ENCODE results near the gene POLG2. TPM values are rescaled to one million over a fixed set of nuclear protein-coding genes. Genes with fewer than 3 reads are reported as not detected.

The POLG2 gene
- total RNA-seq, 6 experiments from 2014 or later = 6.5 to 11.8 (median 7.3) TPM

- no peak for DNase-seq
- H3K27me3 Mint-ChIP-seq (ENCODE audit: insufficient read depth) = peaks cover 24% of the 10 kb centered on the region
- H3K9me3 Mint-ChIP-seq = no peaks in the 10 kb centered on the region
- H3K27ac Mint-ChIP-seq = peak overlapping the region; percentile 75
- H3K36me3 Mint-ChIP-seq (ENCODE audit: low read depth) = peaks cover 46% of the 10 kb centered on the region
- TF ChIP-seq, protein P1, sequence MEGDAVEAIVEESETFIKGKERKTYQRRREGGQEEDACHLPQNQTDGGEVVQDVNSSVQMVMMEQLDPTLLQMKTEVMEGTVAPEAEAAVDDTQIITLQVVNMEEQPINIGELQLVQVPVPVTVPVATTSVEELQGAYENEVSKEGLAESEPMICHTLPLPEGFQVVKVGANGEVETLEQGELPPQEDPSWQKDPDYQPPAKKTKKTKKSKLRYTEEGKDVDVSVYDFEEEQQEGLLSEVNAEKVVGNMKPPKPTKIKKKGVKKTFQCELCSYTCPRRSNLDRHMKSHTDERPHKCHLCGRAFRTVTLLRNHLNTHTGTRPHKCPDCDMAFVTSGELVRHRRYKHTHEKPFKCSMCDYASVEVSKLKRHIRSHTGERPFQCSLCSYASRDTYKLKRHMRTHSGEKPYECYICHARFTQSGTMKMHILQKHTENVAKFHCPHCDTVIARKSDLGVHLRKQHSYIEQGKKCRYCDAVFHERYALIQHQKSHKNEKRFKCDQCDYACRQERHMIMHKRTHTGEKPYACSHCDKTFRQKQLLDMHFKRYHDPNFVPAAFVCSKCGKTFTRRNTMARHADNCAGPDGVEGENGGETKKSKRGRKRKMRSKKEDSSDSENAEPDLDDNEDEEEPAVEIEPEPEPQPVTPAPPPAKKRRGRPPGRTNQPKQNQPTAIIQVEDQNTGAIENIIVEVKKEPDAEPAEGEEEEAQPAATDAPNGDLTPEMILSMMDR (IDR thresholded peaks at IDR 0.05) = no peak
- H3K4me3 Mint-ChIP-seq = 0 out of 2 replicates have a peak overlapping the region, but pooled peaks have one; percentile 20
- peaks cover 21% of the 10 kb centered on the region; the same call in 1 of the 2 replicates for H3K4me1 Mint-ChIP-seq (ENCODE audit: low read depth)
Observed at GRCh38 chr17:64531955-64532371, 35.1 kb upstream of the POLG2 start.

GRCh38 chr17:64529221-64529620 lies 32.4 kb upstream of the POLG2 start:
- Mint-ChIP-seq H3K9me3 (no peaks in the 10 kb centered on the region), H3K36me3 (ENCODE audit: low read depth) (peaks cover 44% of the 10 kb centered on the region), H3K27me3 (ENCODE audit: insufficient read depth) (peaks cover 11% of the 10 kb centered on the region), H3K27ac (peak overlapping the region; percentile 1), H3K4me1 (ENCODE audit: low read depth) (peaks cover 17% of the 10 kb centered on the region; the same call in 1 of the 2 replicates), H3K4me3 (no peak overlapping the region)
- TF ChIP-seq, protein P1 (IDR thresholded peaks at IDR 0.05) = no peak
- no peak for DNase-seq

GRCh38 chr17:64527914-64528313 lies 31.1 kb upstream of the POLG2 start:
- peaks cover 5% of the 10 kb centered on the region; the same call in 1 of the 2 replicates for H3K27me3 Mint-ChIP-seq (ENCODE audit: insufficient read depth)
- H3K4me3 Mint-ChIP-seq = no peak overlapping the region
- peaks cover 32% of the 10 kb centered on the region for H3K36me3 Mint-ChIP-seq (ENCODE audit: low read depth)
- peaks cover 11% of the 10 kb centered on the region; the same call in 1 of the 2 replicates for H3K4me1 Mint-ChIP-seq (ENCODE audit: low read depth)
- TF ChIP-seq, protein P1 (IDR thresholded peaks at IDR 0.05) = no peak
- no peaks in the 10 kb centered on the region for H3K9me3 Mint-ChIP-seq
- peak overlapping the region; percentile 56 for H3K27ac Mint-ChIP-seq
- DNase-seq = no peak

DNA sequence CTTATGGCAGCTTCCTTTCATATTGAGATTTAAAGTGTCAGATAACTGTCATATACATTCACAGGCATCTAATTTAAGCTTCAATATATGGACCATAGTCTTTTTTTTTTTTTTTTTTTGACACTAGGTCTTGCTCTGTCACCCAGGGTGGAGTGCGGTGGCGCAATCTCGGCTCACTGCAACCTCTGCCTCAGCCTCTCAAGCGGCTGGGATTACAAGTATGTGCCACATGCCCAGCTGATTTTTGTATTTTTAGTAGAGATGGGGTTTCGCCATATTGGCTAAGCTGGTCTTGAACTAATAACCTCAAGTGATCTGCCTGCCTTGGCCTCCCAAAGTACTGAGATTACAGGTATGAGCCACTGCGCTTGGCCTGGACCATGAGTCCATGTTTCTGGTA lies 23.5 kb upstream of the POLG2 start:
- H3K4me1 Mint-ChIP-seq (ENCODE audit: low read depth) = no peaks in the 10 kb centered on the region
- peaks cover 10% of the 10 kb centered on the region for H3K36me3 Mint-ChIP-seq (ENCODE audit: low read depth)
- H3K27ac Mint-ChIP-seq = no peak overlapping the region
- no peak for DNase-seq
- peaks cover 2% of the 10 kb centered on the region; the same call in 1 of the 2 replicates for H3K27me3 Mint-ChIP-seq (ENCODE audit: insufficient read depth)
- TF ChIP-seq, protein P1 (IDR thresholded peaks at IDR 0.05) = no peak
- no peak overlapping the region for H3K4me3 Mint-ChIP-seq
- H3K9me3 Mint-ChIP-seq = no peaks in the 10 kb centered on the region

GRCh38 chr17:64519601-64520000 lies 22.7 kb upstream of the POLG2 start:
- DNase-seq = no peak
- TF ChIP-seq, protein P1 (IDR thresholded peaks at IDR 0.05) = no peak
- Mint-ChIP-seq H3K27me3 (ENCODE audit: insufficient read depth) (peaks cover 2% of the 10 kb centered on the region; the same call in 1 of the 2 replicates), H3K4me3 (no peak overlapping the region), H3K27ac (no peak overlapping the region), H3K36me3 (ENCODE audit: low read depth) (peaks cover 10% of the 10 kb centered on the region), H3K4me1 (ENCODE audit: low read depth) (no peaks in the 10 kb centered on the region), H3K9me3 (no peaks in the 10 kb centered on the region)
